Stomach (tissue), 4 donors: ENCODE results near the gene THOC6.

ENCODE experiments used
- POLR2AphosphoS5 ChIP-seq, 3 donors: sonication (generic); formaldehyde crosslinking; IDR thresholded peaks; one replicate each; pipeline ENCODE4 v1.6.1; 2016; ENCODE audit warnings: antibody characterized with exemption in 3 of 3
- TF ChIP-seq, protein P1 (sequence below), 7 experiments: fragments of 450-650 bp in 4 of 7; fragments of 200-600 bp in 3 of 7; sonication (generic) in 3 of 7; IDR thresholded peaks; one replicate each; pipeline ENCODE4 v1.5.1; 2016 to 2019; ENCODE audit warnings: antibody characterized with exemption in 7 of 7, control low read depth in 2 of 7, mild to moderate bottlenecking in 1 of 7

DNA sequence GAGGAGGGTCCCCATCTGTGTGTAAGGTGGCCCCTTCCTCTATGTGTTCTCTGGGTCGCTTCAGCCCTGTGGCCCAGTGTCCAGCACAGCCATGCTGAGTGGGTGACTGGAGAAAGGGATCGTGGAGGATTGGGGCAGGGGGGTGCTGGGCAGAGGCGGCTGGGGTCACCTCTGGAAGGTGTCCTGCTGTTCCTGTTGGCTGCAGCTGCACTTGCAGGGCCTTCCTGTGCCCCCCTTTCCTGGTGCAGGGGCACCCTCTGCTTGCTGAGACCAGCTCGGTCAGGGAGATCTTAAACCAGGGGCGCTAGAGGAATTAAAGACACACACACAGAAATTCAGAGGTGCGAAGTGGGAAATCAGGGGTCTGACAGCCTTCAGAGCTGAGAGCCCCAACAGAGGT, 52.7 kb downstream of the THOC6 start:
- TF ChIP-seq, protein P1, sequence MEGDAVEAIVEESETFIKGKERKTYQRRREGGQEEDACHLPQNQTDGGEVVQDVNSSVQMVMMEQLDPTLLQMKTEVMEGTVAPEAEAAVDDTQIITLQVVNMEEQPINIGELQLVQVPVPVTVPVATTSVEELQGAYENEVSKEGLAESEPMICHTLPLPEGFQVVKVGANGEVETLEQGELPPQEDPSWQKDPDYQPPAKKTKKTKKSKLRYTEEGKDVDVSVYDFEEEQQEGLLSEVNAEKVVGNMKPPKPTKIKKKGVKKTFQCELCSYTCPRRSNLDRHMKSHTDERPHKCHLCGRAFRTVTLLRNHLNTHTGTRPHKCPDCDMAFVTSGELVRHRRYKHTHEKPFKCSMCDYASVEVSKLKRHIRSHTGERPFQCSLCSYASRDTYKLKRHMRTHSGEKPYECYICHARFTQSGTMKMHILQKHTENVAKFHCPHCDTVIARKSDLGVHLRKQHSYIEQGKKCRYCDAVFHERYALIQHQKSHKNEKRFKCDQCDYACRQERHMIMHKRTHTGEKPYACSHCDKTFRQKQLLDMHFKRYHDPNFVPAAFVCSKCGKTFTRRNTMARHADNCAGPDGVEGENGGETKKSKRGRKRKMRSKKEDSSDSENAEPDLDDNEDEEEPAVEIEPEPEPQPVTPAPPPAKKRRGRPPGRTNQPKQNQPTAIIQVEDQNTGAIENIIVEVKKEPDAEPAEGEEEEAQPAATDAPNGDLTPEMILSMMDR (IDR thresholded peaks at IDR 0.05): no peak
- no peak for TF ChIP-seq POLR2AphosphoS5 (IDR thresholded peaks at IDR 0.05)
